ENCODE measurements around the gene MCAT. TPM values are rescaled to one million over a fixed set of nuclear protein-coding genes. Genes with fewer than 3 reads are reported as not detected.

The MCAT gene
- total RNA-seq, 1 experiment from 2014 or later, result 16.3 TPM

GRCh38 chr22:43160497-43161126 lies 17.4 kb upstream of the MCAT start:
- no peaks in the 10 kb centered on the region for H3K9me3 ChIP-seq (ENCODE audit: control insufficient read depth, insufficient read depth, low read depth, low read length)
- H3K4me1 ChIP-seq (ENCODE audit: control insufficient read depth, insufficient read depth, low read length), result no peaks in the 10 kb centered on the region
- CTCF ChIA-PET, result no interaction called here
- TF ChIP-seq TCF7L2 (IDR thresholded peaks at IDR 0.05; ENCODE audit: low read depth, low read length) (no peak), SIN3A (IDR thresholded peaks at IDR 0.05; ENCODE audit: borderline replicate concordance, insufficient read depth, low read depth, low read length) (no peak)
- no TSS peak for BruUV-seq (replicated peaks)
- in situ Hi-C loops (cut with HindIII; ENCODE audit: low pct_unique_long_range_greater_than_20kb, low sequenced_read_pairs), result no loop called here
- DNase-seq (ENCODE audit: low read depth, low spot score) (no peak), ATAC-seq (no peak)
- H3K36me3 ChIP-seq (ENCODE audit: control insufficient read depth, insufficient read depth, low read length), result no peaks in the 10 kb centered on the region
- H3K27ac ChIP-seq (ENCODE audit: low read length), result no peak overlapping the region
- H3K4me3 ChIP-seq (ENCODE audit: low read depth in 2 of 2, low read length in 2 of 2), result no peak overlapping the region
- no peaks in the 10 kb centered on the region for H3K27me3 ChIP-seq (ENCODE audit: control insufficient read depth, insufficient read depth, low read length)
- intact Hi-C loops (cut with micrococcal nuclease; ENCODE audit: unreplicated experiment), result no loop called here
- POLR2A ChIA-PET, result no interaction called here

- no peak for DNase-seq (ENCODE audit: low read depth, low spot score)
- no peak for TF ChIP-seq SIN3A (IDR thresholded peaks at IDR 0.05; ENCODE audit: borderline replicate concordance, insufficient read depth, low read depth, low read length)
- Histone ChIP-seq H3K9me3 (ENCODE audit: control insufficient read depth, insufficient read depth, low read depth, low read length) (no peaks in the 10 kb centered on the region), H3K4me1 (ENCODE audit: control insufficient read depth, insufficient read depth, low read length) (no peaks in the 10 kb centered on the region), H3K27ac (ENCODE audit: low read length) (no peak overlapping the region), H3K36me3 (ENCODE audit: control insufficient read depth, insufficient read depth, low read length) (no peaks in the 10 kb centered on the region), H3K4me3 (ENCODE audit: low read depth in 2 of 2, low read length in 2 of 2) (no peak overlapping the region), H3K27me3 (ENCODE audit: control insufficient read depth, insufficient read depth, low read length) (no peaks in the 10 kb centered on the region)
- BruUV-seq (replicated peaks), result no TSS peak
- ATAC-seq, result peak; percentile 40; the same call in 1 of the 2 replicates
- ChIA-PET CTCF (no interaction called here), POLR2A (no interaction called here)
- intact Hi-C loops (cut with micrococcal nuclease; ENCODE audit: unreplicated experiment), result no loop called here
- in situ Hi-C loops (cut with HindIII; ENCODE audit: low pct_unique_long_range_greater_than_20kb, low sequenced_read_pairs), result no loop called here
These were observed 16.4 kb upstream of the MCAT start for GRCh38 chr22:43159484-43160178.

- no TSS peak for BruUV-seq (replicated peaks)
- H3K27me3 ChIP-seq (ENCODE audit: control insufficient read depth, insufficient read depth, low read length), result no peaks in the 10 kb centered on the region
- peaks cover 2% of the 10 kb centered on the region; the same call in 1 of the 2 replicates for H3K4me1 ChIP-seq (ENCODE audit: control insufficient read depth, insufficient read depth, low read length)
- POLR2A ChIA-PET, result no interaction called here
- DNase-seq (ENCODE audit: low read depth, low spot score), result no peak
- CTCF ChIA-PET, result interaction anchor here (0.6 kb wide), 1 partner anchor 29 kb away, joined by 3 read pairs; no protein-coding TSS in a partner anchor
- H3K4me3 ChIP-seq (ENCODE audit: low read depth in 2 of 2, low read length in 2 of 2), result no peak overlapping the region
- H3K9me3 ChIP-seq (ENCODE audit: control insufficient read depth, insufficient read depth, low read depth, low read length), result no peaks in the 10 kb centered on the region
- intact Hi-C loops (cut with micrococcal nuclease; ENCODE audit: unreplicated experiment), result no loop called here
- in situ Hi-C loops (cut with HindIII; ENCODE audit: low pct_unique_long_range_greater_than_20kb, low sequenced_read_pairs), result no loop called here
- no peak overlapping the region for H3K27ac ChIP-seq (ENCODE audit: low read length)
- TF ChIP-seq TCF7L2 (IDR thresholded peaks at IDR 0.05; ENCODE audit: low read depth, low read length) (no peak), CTCF (IDR thresholded peaks at IDR 0.05) (no peak), SIN3A (IDR thresholded peaks at IDR 0.05; ENCODE audit: borderline replicate concordance, insufficient read depth, low read depth, low read length) (no peak), POLR2AphosphoS5 (IDR thresholded peaks at IDR 0.05; ENCODE audit: low read depth, low read length) (no peak), REST (IDR thresholded peaks at IDR 0.05; ENCODE audit: insufficient read depth in 1 of 2, low read depth in 2 of 2, low read length in 1 of 2) (no peak)
- H3K36me3 ChIP-seq (ENCODE audit: control insufficient read depth, insufficient read depth, low read length), result no peaks in the 10 kb centered on the region
- ATAC-seq, result no peak
These were observed 15.7 kb upstream of the MCAT start for GRCh38 chr22:43158778-43159483.
